Liver (tissue), 9 donors: Measurements from ENCODE around the gene P3H1. TPM values are rescaled to one million over a fixed set of nuclear protein-coding genes. Genes with fewer than 3 reads are reported as not detected.

Experiments used
- DNase-seq: peaks from one replicate; pipeline ENCODE4 v3.0.0-alpha.2; 2017; ENCODE audit warnings: low spot score
- H3K27ac ChIP-seq, 2 donors: one replicate each; pipeline ENCODE4 v1.7.0; 2013; ENCODE audit warnings: inconsistent platforms in 2 of 2, low read length in 2 of 2, control low read depth in 1 of 2, low read depth in 1 of 2, mild to moderate bottlenecking in 1 of 2
- H3K27me3 ChIP-seq, 4 donors: one replicate each; pipeline versions ENCODE4 v1.6.1 to v1.7.0; 2013; ENCODE audit warnings: low read length in 3 of 4, inconsistent platforms in 1 of 4, mild to moderate bottlenecking in 1 of 4, moderate library complexity in 1 of 4; ENCODE audit not compliant: control insufficient read depth in 4 of 4, insufficient read depth in 4 of 4
- H3K36me3 ChIP-seq, 4 donors: one replicate each; pipeline versions ENCODE4 v1.6.1 to v1.7.0; 2013; ENCODE audit warnings: low read length in 3 of 4, mild to moderate bottlenecking in 3 of 4, low read depth in 1 of 4, moderate library complexity in 1 of 4; ENCODE audit not compliant: control insufficient read depth in 4 of 4, insufficient read depth in 3 of 4
- H3K4me1 ChIP-seq, 4 donors: one replicate each; pipeline versions ENCODE4 v1.6.1 to v1.7.0; 2013; ENCODE audit warnings: low read length in 3 of 4, mild to moderate bottlenecking in 3 of 4, moderate library complexity in 1 of 4; ENCODE audit not compliant: control insufficient read depth in 4 of 4, insufficient read depth in 4 of 4
- H3K4me3 ChIP-seq, 3 donors: one replicate each; pipeline versions ENCODE4 v1.6.1 to v1.7.0; 2013; ENCODE audit warnings: low read length in 3 of 3, control low read depth in 1 of 3, low read depth in 1 of 3, mild to moderate bottlenecking in 1 of 3
- H3K9ac ChIP-seq, 2 donors: one replicate each; pipeline ENCODE4 v1.7.0; 2013; ENCODE audit warnings: low read length in 2 of 2, mild to moderate bottlenecking in 2 of 2, moderate library complexity in 2 of 2, control low read depth in 1 of 2, low read depth in 1 of 2
- H3K9me3 ChIP-seq, 4 donors: one replicate each; pipeline versions ENCODE4 v1.6.1 to v1.7.0; 2013; ENCODE audit warnings: low read length in 3 of 4; ENCODE audit not compliant: control insufficient read depth in 4 of 4
- FOXA2 ChIP-seq: IDR thresholded peaks from 2 replicates; pipeline ENCODE4 v1.6.1; 2016; ENCODE audit warnings: antibody characterized with exemption
- GABPA ChIP-seq, 2 donors: IDR thresholded peaks in 1 of 2; conservative IDR thresholded peaks in 1 of 2; 2 replicates each; pipeline ENCODE4 v1.6.1; 2016; ENCODE audit warnings: antibody characterized with exemption in 2 of 2, mild to moderate bottlenecking in 1 of 2, moderate library complexity in 1 of 2
- HNF4A ChIP-seq, 2 donors: conservative IDR thresholded peaks; 2 replicates each; pipeline ENCODE4 v1.6.1; 2016; ENCODE audit warnings: antibody characterized with exemption in 2 of 2, mild to moderate bottlenecking in 2 of 2
- JUND ChIP-seq, 2 donors: IDR thresholded peaks; 2 replicates each; pipeline ENCODE4 v1.6.1; 2016; ENCODE audit warnings: antibody characterized with exemption in 2 of 2
- NR2F2 ChIP-seq: IDR thresholded peaks from 2 replicates; pipeline ENCODE4 v1.6.1; 2016; ENCODE audit warnings: antibody characterized with exemption
- RXRA ChIP-seq, 2 donors: IDR thresholded peaks; 2 replicates each; pipeline ENCODE4 v1.6.1; 2017 to 2018; ENCODE audit warnings: antibody characterized with exemption in 2 of 2, mild to moderate bottlenecking in 1 of 2
- SP1 ChIP-seq: IDR thresholded peaks from 2 replicates; pipeline ENCODE4 v1.6.1; 2018; ENCODE audit warnings: antibody characterized with exemption, mild to moderate bottlenecking
- TAF1 ChIP-seq: conservative IDR thresholded peaks from 2 replicates; pipeline ENCODE4 v1.6.1; 2016; ENCODE audit warnings: antibody characterized with exemption, mild to moderate bottlenecking
- YY1 ChIP-seq: IDR thresholded peaks from 2 replicates; pipeline ENCODE4 v1.6.1; 2016; ENCODE audit warnings: antibody characterized with exemption, mild to moderate bottlenecking
- WGBS: extraction: QIAGEN DNeasy Blood & Tissue Kit; methylation state at CpG from one replicate; pipeline ENCODE4 v1.1.7; 2013; 5-methylcytosine and 5-hydroxymethylcytosine counted together
- polyA plus RNA-seq, 2 donors: library from polyadenylated mRNA; stranded (reverse) in 1 of 2; unstranded in 1 of 2; fragments of 200-250 nt in 1 of 2; fragments of >200 nt in 1 of 2; fragmentation: Nextera tagmentation in 1 of 2; extraction: Ambion mirVana in 1 of 2; gene quantifications; one replicate each; pipeline versions ENCODE4 v1.2.1 to v1.2.3, GENCODE V29; 2013 to 2015
- total RNA-seq, 2 donors: library from RNA; depleted of rRNA; stranded (reverse); fragments of >200 nt; gene quantifications; one replicate each; pipeline ENCODE4 v1.2.3, GENCODE V29; 2014
- TF ChIP-seq, protein P1 (sequence below): IDR thresholded peaks from 2 replicates; pipeline ENCODE4 v1.6.1; 2016; ENCODE audit warnings: antibody characterized with exemption
- TF ChIP-seq, protein P2 (sequence below): IDR thresholded peaks from 2 replicates; pipeline ENCODE4 v1.6.1; 2016; ENCODE audit warnings: antibody characterized with exemption
- TF ChIP-seq, protein P3 (sequence below): fragments of 150-350 bp; IDR thresholded peaks from 2 replicates; pipeline ENCODE4 v1.5.1; 2017; ENCODE audit warnings: improper control_type of control experiment, low read depth, low read length; ENCODE audit not compliant: missing input control
- TF ChIP-seq, protein P4 (sequence below): IDR thresholded peaks from 2 replicates; pipeline ENCODE4 v1.6.1; 2016; ENCODE audit warnings: antibody characterized with exemption
- donor health status: healthy.
- donor health status: healthy.
- donor health status: healthy.
- donor health status: healthy.
- donor health status: healthy.

The P3H1 gene
- total and polyA plus RNA-seq, 4 donors, result 14.9 to 28.0 (median 22.7) TPM

DNA sequence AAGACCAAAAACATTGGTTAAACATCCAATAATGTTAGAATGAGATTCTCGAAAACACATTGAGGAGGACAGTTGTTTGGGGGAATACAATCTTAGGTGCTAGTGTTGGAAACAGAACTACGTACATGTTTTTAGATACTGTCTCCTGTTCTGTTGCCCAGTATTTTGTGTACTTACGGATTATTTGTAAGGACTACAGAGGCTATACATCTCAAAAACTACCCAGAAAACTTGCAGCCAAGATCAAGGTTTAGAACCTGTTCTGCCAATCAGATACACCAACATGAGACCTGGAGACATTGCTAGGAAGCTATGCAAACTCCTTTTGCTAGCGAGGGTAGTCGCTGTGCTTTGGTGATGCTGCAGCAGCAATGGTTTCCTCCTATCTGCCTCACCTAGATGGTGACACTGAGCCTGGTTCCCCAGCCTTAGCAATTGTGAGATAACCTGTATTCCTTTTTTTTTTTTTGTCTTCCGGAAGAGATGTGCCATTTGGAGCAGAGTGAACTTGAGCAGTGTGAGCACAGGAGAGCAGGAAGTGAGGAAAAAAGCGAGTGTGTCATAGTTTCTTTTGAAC is 62.9 kb downstream of the P3H1 start:
- Histone ChIP-seq H3K9me3 (no peaks in the 10 kb centered on the region), H3K27me3 (no peaks in the 10 kb centered on the region), H3K9ac (no peak overlapping the region), H3K4me3 (no peak overlapping the region), H3K4me1 (no peaks in the 10 kb centered on the region), H3K36me3 (peaks cover 7 to 60% (median 49%) of the 10 kb centered on the region in 4 donors), H3K27ac (no peak overlapping the region)
- 95% methylated on average over 7 of the region's 7 CpGs for WGBS
- no peak for DNase-seq
- TF ChIP-seq YY1 (no peak), HNF4A (conservative IDR thresholded peaks at IDR 0.05) (no peak), FOXA2 (no peak), TAF1 (no peak), SP1 (no peak), NR2F2 (no peak), RXRA (IDR thresholded peaks at IDR 0.05) (no peak), JUND (IDR thresholded peaks at IDR 0.05) (no peak), GABPA (IDR thresholded peaks at IDR 0.05 in 1 of 2, conservative IDR thresholded peaks at IDR 0.05 in 1 of 2) (no peak)
- TF ChIP-seq, protein P1, sequence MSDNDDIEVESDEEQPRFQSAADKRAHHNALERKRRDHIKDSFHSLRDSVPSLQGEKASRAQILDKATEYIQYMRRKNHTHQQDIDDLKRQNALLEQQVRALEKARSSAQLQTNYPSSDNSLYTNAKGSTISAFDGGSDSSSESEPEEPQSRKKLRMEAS, result no peak
- TF ChIP-seq, protein P2, sequence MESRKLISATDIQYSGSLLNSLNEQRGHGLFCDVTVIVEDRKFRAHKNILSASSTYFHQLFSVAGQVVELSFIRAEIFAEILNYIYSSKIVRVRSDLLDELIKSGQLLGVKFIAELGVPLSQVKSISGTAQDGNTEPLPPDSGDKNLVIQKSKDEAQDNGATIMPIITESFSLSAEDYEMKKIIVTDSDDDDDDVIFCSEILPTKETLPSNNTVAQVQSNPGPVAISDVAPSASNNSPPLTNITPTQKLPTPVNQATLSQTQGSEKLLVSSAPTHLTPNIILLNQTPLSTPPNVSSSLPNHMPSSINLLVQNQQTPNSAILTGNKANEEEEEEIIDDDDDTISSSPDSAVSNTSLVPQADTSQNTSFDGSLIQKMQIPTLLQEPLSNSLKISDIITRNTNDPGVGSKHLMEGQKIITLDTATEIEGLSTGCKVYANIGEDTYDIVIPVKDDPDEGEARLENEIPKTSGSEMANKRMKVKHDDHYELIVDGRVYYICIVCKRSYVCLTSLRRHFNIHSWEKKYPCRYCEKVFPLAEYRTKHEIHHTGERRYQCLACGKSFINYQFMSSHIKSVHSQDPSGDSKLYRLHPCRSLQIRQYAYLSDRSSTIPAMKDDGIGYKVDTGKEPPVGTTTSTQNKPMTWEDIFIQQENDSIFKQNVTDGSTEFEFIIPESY, result no peak
- TF ChIP-seq, protein P3, sequence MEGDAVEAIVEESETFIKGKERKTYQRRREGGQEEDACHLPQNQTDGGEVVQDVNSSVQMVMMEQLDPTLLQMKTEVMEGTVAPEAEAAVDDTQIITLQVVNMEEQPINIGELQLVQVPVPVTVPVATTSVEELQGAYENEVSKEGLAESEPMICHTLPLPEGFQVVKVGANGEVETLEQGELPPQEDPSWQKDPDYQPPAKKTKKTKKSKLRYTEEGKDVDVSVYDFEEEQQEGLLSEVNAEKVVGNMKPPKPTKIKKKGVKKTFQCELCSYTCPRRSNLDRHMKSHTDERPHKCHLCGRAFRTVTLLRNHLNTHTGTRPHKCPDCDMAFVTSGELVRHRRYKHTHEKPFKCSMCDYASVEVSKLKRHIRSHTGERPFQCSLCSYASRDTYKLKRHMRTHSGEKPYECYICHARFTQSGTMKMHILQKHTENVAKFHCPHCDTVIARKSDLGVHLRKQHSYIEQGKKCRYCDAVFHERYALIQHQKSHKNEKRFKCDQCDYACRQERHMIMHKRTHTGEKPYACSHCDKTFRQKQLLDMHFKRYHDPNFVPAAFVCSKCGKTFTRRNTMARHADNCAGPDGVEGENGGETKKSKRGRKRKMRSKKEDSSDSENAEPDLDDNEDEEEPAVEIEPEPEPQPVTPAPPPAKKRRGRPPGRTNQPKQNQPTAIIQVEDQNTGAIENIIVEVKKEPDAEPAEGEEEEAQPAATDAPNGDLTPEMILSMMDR, result no peak
- TF ChIP-seq, protein P4, sequence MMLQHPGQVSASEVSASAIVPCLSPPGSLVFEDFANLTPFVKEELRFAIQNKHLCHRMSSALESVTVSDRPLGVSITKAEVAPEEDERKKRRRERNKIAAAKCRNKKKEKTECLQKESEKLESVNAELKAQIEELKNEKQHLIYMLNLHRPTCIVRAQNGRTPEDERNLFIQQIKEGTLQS, result no peak

DNA sequence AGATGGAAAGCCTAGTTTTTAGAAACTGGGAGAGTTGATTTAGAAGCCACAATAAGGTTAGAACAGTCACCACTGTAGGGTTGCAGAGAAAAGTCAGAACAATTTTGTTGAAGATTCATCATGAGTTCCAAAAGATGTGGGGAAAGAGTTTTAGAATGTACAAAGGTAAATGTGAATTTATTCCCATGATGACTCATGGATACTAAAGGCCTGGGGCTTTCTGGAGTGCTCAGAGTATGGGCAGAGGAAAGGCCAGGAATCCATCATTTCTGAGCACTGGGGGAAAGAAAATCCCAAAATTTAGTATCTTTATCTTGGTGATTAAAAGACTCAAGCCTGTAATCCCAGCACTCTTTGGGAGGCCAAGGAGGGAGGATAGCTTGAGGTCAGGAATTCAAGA is 66.8 kb downstream of the P3H1 start:
- Histone ChIP-seq H3K4me3 (no peak overlapping the region), H3K9ac (no peak overlapping the region), H3K4me1 (no peaks in the 10 kb centered on the region), H3K36me3 (peaks cover 13 to 78% (median 63%) of the 10 kb centered on the region in 4 donors), H3K27me3 (no peaks in the 10 kb centered on the region), H3K9me3 (no peaks in the 10 kb centered on the region), H3K27ac (no peak overlapping the region)
- no peak for DNase-seq
- TF ChIP-seq JUND (IDR thresholded peaks at IDR 0.05) (no peak), GABPA (IDR thresholded peaks at IDR 0.05 in 1 of 2, conservative IDR thresholded peaks at IDR 0.05 in 1 of 2) (no peak)
